Left ventricle myocardium inferior (tissue), 1 donor: Measurements from ENCODE around the gene HIPK2. TPM values are rescaled to one million over a fixed set of nuclear protein-coding genes. Genes with fewer than 3 reads are reported as not detected.

Experiments used
- DNase-seq: peaks from one replicate; pipeline ENCODE4 v3.0.0-alpha.2; 2020
- H3K27ac ChIP-seq: fragments of 200-600 bp; replicated peaks from 2 replicates; pipeline ENCODE4 v1.8.0; 2021
- H3K27me3 ChIP-seq: fragments of 200-600 bp; 2 replicates; pipeline ENCODE4 v1.8.0; 2021; ENCODE audit warnings: low read depth
- H3K36me3 ChIP-seq: fragments of 200-600 bp; 2 replicates; pipeline ENCODE4 v1.8.0; 2021
- H3K4me1 ChIP-seq: fragments of 200-600 bp; 2 replicates; pipeline ENCODE4 v1.8.0; 2021
- H3K4me3 ChIP-seq: fragments of 200-600 bp; 2 replicates; pipeline ENCODE4 v1.8.0; 2021; ENCODE audit warnings: mild to moderate bottlenecking, moderate library complexity
- H3K9me3 ChIP-seq: fragments of 200-600 bp; replicated peaks from 2 replicates; pipeline ENCODE4 v1.8.0; 2021
- intact Hi-C: fragments of 100-400 bp; cut with micrococcal nuclease; formaldehyde crosslinking; loops from one replicate; pipeline ENCODE4 v1.11.0; 2022
- total RNA-seq: library from RNA; stranded (reverse); fragmentation: NEBNext Ultra II Directional; extraction: Animal tissue kit (Norgen Biotek cat#: 25700); gene quantifications from one replicate; pipeline ENCODE4 v1.2.1, GENCODE V29; 2021
- TF ChIP-seq, protein P1 (sequence below): fragments of 200-600 bp; IDR thresholded peaks from 2 replicates; pipeline ENCODE4 v1.8.0; 2021; ENCODE audit warnings: antibody characterized with exemption, mild to moderate bottlenecking, borderline replicate concordance
- donor health status: DM: no; HTN: yes; CAD: no; lungs with severe emphysema.

Gene HIPK2
- total RNA-seq, 1 donor from 2014 or later = 127 TPM

DNA sequence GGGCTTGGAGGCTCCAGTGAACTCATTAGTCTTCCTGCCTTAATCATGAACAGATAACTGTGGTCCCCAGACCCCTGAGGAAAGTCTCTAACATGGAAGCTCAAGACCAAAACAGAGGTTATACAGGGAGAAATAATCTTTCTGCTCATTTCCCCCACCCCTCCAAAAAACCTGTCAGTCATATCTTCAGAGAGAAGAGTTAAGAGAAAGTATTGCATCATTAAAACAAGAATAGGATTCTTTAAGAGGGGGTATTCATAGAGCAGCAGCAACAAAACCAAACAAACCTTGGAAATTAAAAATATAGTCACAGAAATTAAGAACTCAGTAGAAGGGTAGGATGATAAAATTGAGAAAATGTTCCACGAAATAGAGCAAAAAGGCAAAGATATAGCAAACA lies 246.7 kb downstream of the HIPK2 start:
- Histone ChIP-seq H3K27ac (no peak overlapping the region), H3K27me3 (peaks cover 42% of the 10 kb centered on the region), H3K4me3 (no peak overlapping the region), H3K9me3 (no peaks in the 10 kb centered on the region), H3K4me1 (no peaks in the 10 kb centered on the region), H3K36me3 (no peaks in the 10 kb centered on the region)
- TF ChIP-seq, protein P1, sequence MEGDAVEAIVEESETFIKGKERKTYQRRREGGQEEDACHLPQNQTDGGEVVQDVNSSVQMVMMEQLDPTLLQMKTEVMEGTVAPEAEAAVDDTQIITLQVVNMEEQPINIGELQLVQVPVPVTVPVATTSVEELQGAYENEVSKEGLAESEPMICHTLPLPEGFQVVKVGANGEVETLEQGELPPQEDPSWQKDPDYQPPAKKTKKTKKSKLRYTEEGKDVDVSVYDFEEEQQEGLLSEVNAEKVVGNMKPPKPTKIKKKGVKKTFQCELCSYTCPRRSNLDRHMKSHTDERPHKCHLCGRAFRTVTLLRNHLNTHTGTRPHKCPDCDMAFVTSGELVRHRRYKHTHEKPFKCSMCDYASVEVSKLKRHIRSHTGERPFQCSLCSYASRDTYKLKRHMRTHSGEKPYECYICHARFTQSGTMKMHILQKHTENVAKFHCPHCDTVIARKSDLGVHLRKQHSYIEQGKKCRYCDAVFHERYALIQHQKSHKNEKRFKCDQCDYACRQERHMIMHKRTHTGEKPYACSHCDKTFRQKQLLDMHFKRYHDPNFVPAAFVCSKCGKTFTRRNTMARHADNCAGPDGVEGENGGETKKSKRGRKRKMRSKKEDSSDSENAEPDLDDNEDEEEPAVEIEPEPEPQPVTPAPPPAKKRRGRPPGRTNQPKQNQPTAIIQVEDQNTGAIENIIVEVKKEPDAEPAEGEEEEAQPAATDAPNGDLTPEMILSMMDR = no peak
- intact Hi-C loops = no loop called here
- DNase-seq = no peak

DNA sequence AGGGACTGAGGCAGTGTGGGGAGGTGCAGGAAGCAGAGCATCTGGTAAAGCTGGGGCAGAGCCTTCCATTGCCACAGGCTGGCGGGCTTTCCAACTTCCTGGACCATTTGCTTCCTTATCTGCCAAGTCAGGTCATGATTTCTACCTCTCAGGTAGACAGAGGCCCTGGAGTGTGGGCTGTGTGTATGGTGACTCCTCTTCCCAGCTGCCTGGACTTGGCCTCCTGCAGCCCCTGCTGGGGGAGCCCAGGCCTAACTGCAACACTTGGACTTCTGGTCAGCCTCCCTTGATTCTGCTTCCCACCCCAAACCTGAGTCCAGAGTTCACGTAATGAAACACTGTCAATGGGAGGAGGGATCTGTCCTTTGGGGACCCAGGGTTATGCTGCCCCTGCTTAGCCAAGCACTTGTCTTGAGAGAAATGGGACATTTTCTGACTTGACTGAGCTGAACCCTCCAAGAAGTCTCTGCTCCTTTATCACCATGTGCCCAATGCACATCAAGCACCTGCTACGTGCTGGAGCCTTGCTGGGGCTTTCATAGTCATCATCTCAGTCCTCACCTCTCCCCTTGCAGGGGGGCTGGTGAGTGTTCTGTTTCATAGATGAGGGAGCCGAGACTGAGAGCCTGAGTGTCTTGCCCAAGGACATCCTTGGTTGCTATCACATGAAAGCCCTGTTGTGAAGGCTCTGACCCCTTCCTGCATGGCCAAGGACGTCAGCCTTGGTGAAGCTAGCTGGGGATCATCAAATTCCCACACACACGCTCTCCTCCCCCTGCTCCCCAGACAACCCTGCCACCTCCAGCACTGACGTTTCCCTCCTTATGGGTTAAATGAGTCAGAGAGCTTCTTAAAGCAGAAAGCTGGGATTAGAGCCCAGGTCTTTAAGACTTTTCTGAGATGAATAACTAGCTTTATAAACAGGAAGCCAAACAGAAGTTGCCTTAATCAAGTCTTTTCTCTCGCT lies 250.9 kb downstream of the HIPK2 start:
- Histone ChIP-seq H3K36me3 (no peaks in the 10 kb centered on the region), H3K27me3 (peaks cover 65% of the 10 kb centered on the region), H3K4me3 (no peak overlapping the region), H3K9me3 (no peaks in the 10 kb centered on the region), H3K27ac (no peak overlapping the region), H3K4me1 (no peaks in the 10 kb centered on the region)
- intact Hi-C loops = no loop called here
- DNase-seq = no peak
- TF ChIP-seq, protein P1 = no peak

DNA sequence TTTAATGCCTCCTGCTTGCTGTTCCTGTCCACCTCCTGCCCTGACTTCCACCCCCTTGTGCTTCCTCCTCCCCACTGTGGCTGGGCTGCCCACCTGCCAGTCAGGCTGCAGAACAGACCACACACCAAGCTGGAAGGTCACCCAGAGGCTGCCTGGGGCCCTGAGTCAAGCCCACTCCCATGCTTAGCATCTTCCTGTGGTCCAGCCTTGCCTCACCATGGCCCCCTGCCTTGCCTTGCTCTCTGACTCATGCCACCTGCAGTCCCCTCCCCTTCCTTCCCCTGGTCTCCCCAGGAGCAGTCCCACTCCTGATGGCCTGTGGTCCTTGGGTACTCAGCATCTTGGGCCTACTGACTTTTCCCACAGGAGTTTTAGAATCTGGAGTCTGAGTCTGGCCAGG lies 252.0 kb downstream of the HIPK2 start:
- no peak overlapping the region for H3K27ac ChIP-seq
- intact Hi-C loops = no loop called here
- peaks cover 74% of the 10 kb centered on the region for H3K27me3 ChIP-seq
- DNase-seq = no peak
- no peaks in the 10 kb centered on the region for H3K36me3 ChIP-seq
- H3K4me1 ChIP-seq = no peaks in the 10 kb centered on the region
- TF ChIP-seq, protein P1 = no peak
- no peaks in the 10 kb centered on the region for H3K9me3 ChIP-seq
- H3K4me3 ChIP-seq = no peak overlapping the region

DNA sequence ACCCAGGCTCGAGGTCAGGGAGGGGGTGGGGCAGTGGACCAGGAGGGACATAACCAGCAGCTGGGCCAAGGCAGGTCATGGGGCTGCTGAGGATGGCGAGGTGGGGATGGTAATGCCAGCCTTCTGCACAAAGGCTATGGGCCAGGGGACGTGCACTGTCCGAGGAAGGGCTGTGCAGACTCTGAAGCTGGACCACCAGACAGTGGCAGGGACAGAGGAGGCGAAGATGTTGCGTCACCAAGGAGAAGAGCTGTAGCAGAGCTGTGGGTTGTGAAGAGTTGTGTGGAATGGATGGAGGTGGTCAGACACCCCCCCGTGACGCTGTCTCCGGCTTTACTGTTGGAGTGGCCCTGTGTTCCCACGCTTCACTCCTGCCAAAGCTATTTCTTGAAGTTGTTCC lies 252.6 kb downstream of the HIPK2 start:
- intact Hi-C loops = no loop called here
- no peak overlapping the region for H3K27ac ChIP-seq
- DNase-seq = no peak
- H3K4me1 ChIP-seq = no peaks in the 10 kb centered on the region
- H3K4me3 ChIP-seq = no peak overlapping the region
- no peaks in the 10 kb centered on the region for H3K9me3 ChIP-seq
- H3K36me3 ChIP-seq = no peaks in the 10 kb centered on the region
- TF ChIP-seq, protein P1 = no peak
- peaks cover 76% of the 10 kb centered on the region for H3K27me3 ChIP-seq

DNA sequence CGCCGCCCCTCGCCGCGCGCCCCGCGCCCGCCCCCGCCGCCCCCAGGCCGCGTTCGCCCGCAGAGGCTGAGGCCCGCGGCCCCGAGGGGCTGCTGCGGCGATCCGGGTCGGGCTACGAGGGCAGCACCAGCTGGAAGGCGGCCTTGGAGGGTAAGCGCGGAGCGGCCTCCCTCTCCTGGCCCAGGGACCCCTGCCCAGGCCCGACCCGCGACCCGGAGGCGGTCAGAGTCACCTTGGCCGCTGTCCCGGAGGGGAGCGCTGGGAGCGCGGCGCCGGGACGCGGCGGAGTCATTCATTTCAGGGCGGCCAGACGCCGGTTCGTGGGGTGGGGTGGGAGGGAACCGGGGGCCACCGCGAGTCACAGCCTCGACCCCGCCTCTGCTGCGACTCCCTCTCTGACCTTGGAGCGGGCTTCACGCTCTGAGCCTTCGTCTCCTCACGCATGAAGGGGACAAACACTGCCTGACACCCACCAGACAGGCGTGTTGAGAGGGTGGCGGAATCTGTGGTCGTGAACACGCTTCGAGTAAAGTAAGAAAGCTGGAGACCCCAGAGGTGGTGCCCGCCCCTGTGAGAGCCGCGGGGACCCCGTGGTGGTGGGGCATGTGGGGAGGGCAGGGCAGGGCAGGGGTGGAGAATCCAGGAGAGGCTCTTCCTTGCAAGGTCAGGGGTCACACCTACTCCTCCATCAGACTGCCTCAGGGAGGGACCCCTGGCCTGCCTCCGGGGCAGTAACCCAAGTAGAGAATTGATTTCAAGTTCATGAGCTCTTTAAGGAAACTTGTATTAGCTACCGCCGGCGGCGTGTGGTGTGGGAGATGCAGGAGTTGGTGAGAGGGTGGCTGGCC lies 253.6 kb downstream of the HIPK2 start:
- peak overlapping the region; percentile 51 for H3K4me3 ChIP-seq
- intact Hi-C loops = no loop called here

More for the DNA sequence above, 253.6 kb downstream of the HIPK2 start:
- H3K27ac ChIP-seq = no peak overlapping the region
- H3K9me3 ChIP-seq = no peaks in the 10 kb centered on the region
- no peaks in the 10 kb centered on the region for H3K4me1 ChIP-seq
- peaks cover 77% of the 10 kb centered on the region for H3K27me3 ChIP-seq
- TF ChIP-seq, protein P1 = no peak
- H3K36me3 ChIP-seq = no peaks in the 10 kb centered on the region
- no peak for DNase-seq
